ENCODE measurements around the gene ARHGEF26.

ARHGEF26 gene

DNA sequence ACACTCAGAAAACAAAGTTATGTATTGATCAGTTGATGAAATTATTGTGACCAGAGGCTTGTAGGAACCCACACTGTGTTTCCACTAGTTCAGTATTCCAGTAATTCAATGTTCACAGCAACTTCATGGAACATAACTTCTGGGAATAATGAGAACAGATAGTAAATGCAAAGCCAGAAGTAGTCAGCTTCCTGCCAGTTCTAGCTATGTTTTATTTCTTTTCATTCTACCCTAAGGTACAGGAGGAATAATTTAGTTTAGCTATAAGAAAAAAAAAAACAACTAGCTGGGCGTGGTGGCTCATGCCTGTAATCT lies 48.6 kb downstream of the ARHGEF26 start:
- Mint-ChIP-seq H3K36me3 (ENCODE audit: low read depth) (no peaks in the 10 kb centered on the region), H3K4me1 (no peaks in the 10 kb centered on the region), H3K27ac (peak overlapping the region in 2 of 3 experiments; percentile 2 to 52), H3K9me3 (no peaks in the 10 kb centered on the region), H3K27me3 (ENCODE audit: low read depth) (no peaks in the 10 kb centered on the region), H3K4me3 (no peak overlapping the region)
- TF ChIP-seq, protein P1, sequence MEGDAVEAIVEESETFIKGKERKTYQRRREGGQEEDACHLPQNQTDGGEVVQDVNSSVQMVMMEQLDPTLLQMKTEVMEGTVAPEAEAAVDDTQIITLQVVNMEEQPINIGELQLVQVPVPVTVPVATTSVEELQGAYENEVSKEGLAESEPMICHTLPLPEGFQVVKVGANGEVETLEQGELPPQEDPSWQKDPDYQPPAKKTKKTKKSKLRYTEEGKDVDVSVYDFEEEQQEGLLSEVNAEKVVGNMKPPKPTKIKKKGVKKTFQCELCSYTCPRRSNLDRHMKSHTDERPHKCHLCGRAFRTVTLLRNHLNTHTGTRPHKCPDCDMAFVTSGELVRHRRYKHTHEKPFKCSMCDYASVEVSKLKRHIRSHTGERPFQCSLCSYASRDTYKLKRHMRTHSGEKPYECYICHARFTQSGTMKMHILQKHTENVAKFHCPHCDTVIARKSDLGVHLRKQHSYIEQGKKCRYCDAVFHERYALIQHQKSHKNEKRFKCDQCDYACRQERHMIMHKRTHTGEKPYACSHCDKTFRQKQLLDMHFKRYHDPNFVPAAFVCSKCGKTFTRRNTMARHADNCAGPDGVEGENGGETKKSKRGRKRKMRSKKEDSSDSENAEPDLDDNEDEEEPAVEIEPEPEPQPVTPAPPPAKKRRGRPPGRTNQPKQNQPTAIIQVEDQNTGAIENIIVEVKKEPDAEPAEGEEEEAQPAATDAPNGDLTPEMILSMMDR (IDR thresholded peaks at IDR 0.05; ENCODE audit: unreplicated experiment in 3 of 3): no peak

DNA sequence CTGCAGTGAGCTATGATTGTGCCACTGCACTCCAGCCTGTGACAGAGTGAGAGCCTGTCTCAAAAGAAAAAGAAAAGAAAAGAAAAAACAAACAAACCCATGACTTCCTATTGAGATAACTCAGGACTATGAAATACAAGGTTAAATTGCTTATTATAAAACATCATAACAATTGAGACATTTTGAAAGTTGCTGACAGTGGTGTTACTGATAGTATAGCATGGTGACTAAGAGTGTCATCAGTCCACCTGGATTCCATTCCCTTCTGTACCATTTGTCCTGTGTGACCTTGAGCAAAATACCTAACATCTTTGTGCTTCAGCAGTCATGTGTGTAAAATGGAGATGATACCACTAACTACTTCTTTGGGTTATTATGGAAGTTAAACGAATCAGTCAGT lies 49.1 kb downstream of the ARHGEF26 start:
- Mint-ChIP-seq H3K4me1 (peaks cover 3% of the 10 kb centered on the region), H3K36me3 (ENCODE audit: low read depth) (no peaks in the 10 kb centered on the region), H3K27ac (peak overlapping the region in 2 of 3 experiments; percentile 2 to 52), H3K9me3 (no peaks in the 10 kb centered on the region), H3K27me3 (ENCODE audit: low read depth) (no peaks in the 10 kb centered on the region), H3K4me3 (no peak overlapping the region)
- TF ChIP-seq, protein P1 (IDR thresholded peaks at IDR 0.05; ENCODE audit: unreplicated experiment in 3 of 3): no peak

GRCh38 chr3:154175041-154175440 lies 53.9 kb downstream of the ARHGEF26 start:
- Mint-ChIP-seq H3K36me3 (ENCODE audit: low read depth) (no peaks in the 10 kb centered on the region), H3K4me1 (peaks cover 8% of the 10 kb centered on the region), H3K9me3 (no peaks in the 10 kb centered on the region), H3K27ac (no peak overlapping the region), H3K27me3 (ENCODE audit: low read depth) (no peaks in the 10 kb centered on the region), H3K4me3 (no peak overlapping the region)
- TF ChIP-seq, protein P1 (IDR thresholded peaks at IDR 0.05; ENCODE audit: unreplicated experiment in 3 of 3): no peak

- TF ChIP-seq, protein P1 (IDR thresholded peaks at IDR 0.05; ENCODE audit: unreplicated experiment in 3 of 3): no peak
- H3K36me3 Mint-ChIP-seq (ENCODE audit: low read depth): no peaks in the 10 kb centered on the region
- H3K27me3 Mint-ChIP-seq (ENCODE audit: low read depth): no peaks in the 10 kb centered on the region
- no peak overlapping the region for H3K4me3 Mint-ChIP-seq
- peaks cover 12% of the 10 kb centered on the region for H3K4me1 Mint-ChIP-seq
- no peaks in the 10 kb centered on the region for H3K9me3 Mint-ChIP-seq
- peak overlapping the region in 1 of 3 experiments; percentile 37 for H3K27ac Mint-ChIP-seq
Observed at GRCh38 chr3:154176036-154176435, 54.8 kb downstream of the ARHGEF26 start.

GRCh38 chr3:154177406-154177805 lies 56.2 kb downstream of the ARHGEF26 start:
- TF ChIP-seq, protein P1 (IDR thresholded peaks at IDR 0.05; ENCODE audit: unreplicated experiment in 3 of 3): no peak
- Mint-ChIP-seq H3K27me3 (ENCODE audit: low read depth) (no peaks in the 10 kb centered on the region), H3K27ac (no peak overlapping the region), H3K4me3 (no peak overlapping the region), H3K4me1 (peaks cover 23% of the 10 kb centered on the region), H3K36me3 (ENCODE audit: low read depth) (no peaks in the 10 kb centered on the region), H3K9me3 (no peaks in the 10 kb centered on the region)

GRCh38 chr3:154178172-154178571 lies 57.0 kb downstream of the ARHGEF26 start:
- no peaks in the 10 kb centered on the region for H3K27me3 Mint-ChIP-seq (ENCODE audit: low read depth)
- H3K36me3 Mint-ChIP-seq (ENCODE audit: low read depth): no peaks in the 10 kb centered on the region
- no peaks in the 10 kb centered on the region for H3K9me3 Mint-ChIP-seq
- H3K27ac Mint-ChIP-seq: no peak overlapping the region
- H3K4me1 Mint-ChIP-seq: peaks cover 23% of the 10 kb centered on the region
- TF ChIP-seq, protein P1 (IDR thresholded peaks at IDR 0.05; ENCODE audit: unreplicated experiment in 3 of 3): no peak
- H3K4me3 Mint-ChIP-seq: no peak overlapping the region
